ENCODE data around the gene MBD5.

MBD5 gene

DNA sequence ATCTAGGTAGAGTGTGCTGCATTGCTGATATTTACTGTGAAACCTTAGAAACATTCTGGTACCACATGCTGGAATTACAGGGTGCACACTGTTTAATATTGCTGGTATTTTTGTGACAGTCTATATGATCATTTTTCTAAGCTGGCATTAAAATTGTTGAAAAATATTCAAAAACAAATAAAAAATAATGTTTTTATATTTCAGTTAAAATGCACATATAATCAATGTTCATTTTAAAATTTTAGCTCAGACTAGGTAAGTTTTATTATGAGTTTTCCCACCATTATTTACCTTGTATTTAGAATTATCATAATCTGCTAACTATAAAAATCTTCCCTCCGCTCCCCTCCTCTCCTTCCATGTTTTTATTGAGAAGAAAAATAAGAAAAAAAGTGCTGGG, 339.8 kb downstream of the MBD5 start:
- Histone ChIP-seq H3K4me3 (ENCODE audit: low read depth in 1 of 5, low read length in 5 of 5) (no peak overlapping the region), H3K36me3 (ENCODE audit: control insufficient read depth in 5 of 5, insufficient read depth in 5 of 5, low read length in 5 of 5) (no peaks in the 10 kb centered on the region), H3K27me3 (ENCODE audit: control insufficient read depth in 5 of 5, insufficient read depth in 4 of 5, low read length in 5 of 5) (no peaks in the 10 kb centered on the region), H3K9me3 (ENCODE audit: control insufficient read depth in 5 of 5, low read length in 5 of 5) (peaks cover 0 to 2% (median 0%) of the 10 kb centered on the region in 5 donors), H3K9ac (ENCODE audit: low read length in 5 of 5) (no peak overlapping the region), H3K4me1 (ENCODE audit: control insufficient read depth in 5 of 5, insufficient read depth in 5 of 5, low read length in 5 of 5) (no peaks in the 10 kb centered on the region), H3K27ac (ENCODE audit: low read depth, low read length) (no peak overlapping the region)

DNA sequence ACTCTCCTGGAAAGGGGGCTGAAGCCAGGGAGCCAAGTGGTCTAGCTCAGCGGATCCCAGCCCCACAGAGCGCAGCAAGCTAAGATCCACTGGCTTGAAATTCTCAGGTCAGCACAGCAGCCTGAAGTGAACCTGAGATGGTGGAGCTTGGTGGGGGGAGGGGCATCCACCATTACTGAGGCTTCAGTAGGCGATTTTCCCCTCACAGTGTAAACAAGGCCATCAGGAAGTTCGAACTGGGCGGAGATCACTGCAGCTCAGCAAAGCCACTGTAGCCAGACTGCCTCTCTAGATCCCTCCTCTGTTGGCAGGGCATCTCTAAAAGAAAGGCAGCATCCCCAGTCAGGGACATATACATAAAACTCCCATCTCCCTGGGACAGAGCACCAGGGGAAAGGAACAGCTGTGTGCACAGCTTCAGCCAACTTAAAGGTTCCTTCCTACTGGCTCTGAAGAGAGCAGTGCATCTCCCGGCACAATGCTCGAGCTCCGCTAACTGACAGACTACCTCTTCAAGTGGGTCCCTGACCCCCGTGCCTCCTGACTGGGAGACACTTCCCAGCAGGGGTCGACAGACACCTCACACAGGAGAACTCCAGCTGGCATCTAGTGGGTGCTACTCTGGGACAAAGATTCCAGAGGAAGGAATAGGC, 341.4 kb downstream of the MBD5 start:
- H3K27me3 ChIP-seq (ENCODE audit: control insufficient read depth in 5 of 5, insufficient read depth in 4 of 5, low read length in 5 of 5), result no peaks in the 10 kb centered on the region
- no peak overlapping the region for H3K27ac ChIP-seq (ENCODE audit: low read depth, low read length)
- no peaks in the 10 kb centered on the region for H3K9me3 ChIP-seq (ENCODE audit: control insufficient read depth in 5 of 5, low read length in 5 of 5)
- no peak overlapping the region for H3K9ac ChIP-seq (ENCODE audit: low read length in 5 of 5)
- H3K4me1 ChIP-seq (ENCODE audit: control insufficient read depth in 5 of 5, insufficient read depth in 5 of 5, low read length in 5 of 5), result no peaks in the 10 kb centered on the region
- no peaks in the 10 kb centered on the region for H3K36me3 ChIP-seq (ENCODE audit: control insufficient read depth in 5 of 5, insufficient read depth in 5 of 5, low read length in 5 of 5)
- no peak overlapping the region for H3K4me3 ChIP-seq (ENCODE audit: low read depth in 1 of 5, low read length in 5 of 5)

DNA sequence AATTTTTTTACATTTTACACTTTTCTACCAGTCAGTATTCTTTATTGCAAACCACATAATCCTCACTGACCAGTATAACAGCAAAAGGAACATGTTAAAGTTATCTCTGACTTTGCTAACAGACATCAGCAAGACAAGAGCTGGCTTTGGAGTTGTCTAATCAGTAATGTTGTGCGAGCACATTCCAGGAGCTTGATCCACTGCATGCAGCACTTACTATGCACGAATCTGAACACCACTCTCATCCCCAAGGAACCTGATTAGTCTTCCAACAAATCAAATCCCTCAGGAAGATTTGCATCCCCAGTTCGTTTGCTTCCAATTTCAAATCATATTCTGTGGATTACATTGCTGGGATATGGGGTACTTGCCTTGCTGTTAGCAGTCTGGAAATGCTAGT, 354.3 kb downstream of the MBD5 start:
- Histone ChIP-seq H3K9ac (ENCODE audit: low read length in 5 of 5) (no peak overlapping the region), H3K4me3 (ENCODE audit: low read depth in 1 of 5, low read length in 5 of 5) (no peak overlapping the region), H3K36me3 (ENCODE audit: control insufficient read depth in 5 of 5, insufficient read depth in 5 of 5, low read length in 5 of 5) (peaks cover 0 to 3% (median 0%) of the 10 kb centered on the region in 5 donors), H3K27ac (ENCODE audit: low read depth, low read length) (no peak overlapping the region), H3K9me3 (ENCODE audit: control insufficient read depth in 5 of 5, low read length in 5 of 5) (no peaks in the 10 kb centered on the region), H3K27me3 (ENCODE audit: control insufficient read depth in 5 of 5, insufficient read depth in 4 of 5, low read length in 5 of 5) (no peaks in the 10 kb centered on the region), H3K4me1 (ENCODE audit: control insufficient read depth in 5 of 5, insufficient read depth in 5 of 5, low read length in 5 of 5) (no peaks in the 10 kb centered on the region)

DNA sequence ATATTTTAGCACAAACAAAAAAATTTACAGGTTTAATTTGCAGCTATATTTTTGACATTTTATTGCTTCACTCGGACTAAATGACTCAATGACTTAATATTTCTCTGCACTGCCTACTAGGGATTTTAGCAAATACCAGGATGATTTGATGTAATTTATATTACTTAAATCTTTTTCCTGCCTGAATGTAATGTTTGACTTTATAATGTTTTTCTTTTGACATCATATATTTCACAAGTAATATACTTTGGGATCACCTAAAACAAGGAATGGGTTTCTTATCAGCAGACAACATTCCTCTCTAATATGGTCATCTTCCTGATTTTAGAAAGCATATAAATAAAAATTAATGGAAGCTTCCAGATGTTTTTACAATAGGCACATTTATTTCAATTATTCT, 370.4 kb downstream of the MBD5 start:
- no peak overlapping the region for H3K27ac ChIP-seq (ENCODE audit: low read depth, low read length)
- H3K36me3 ChIP-seq (ENCODE audit: control insufficient read depth in 5 of 5, insufficient read depth in 5 of 5, low read length in 5 of 5), result peaks cover 0 to 4% (median 0%) of the 10 kb centered on the region in 5 donors
- H3K4me3 ChIP-seq (ENCODE audit: low read depth in 1 of 5, low read length in 5 of 5), result no peak overlapping the region
- no peaks in the 10 kb centered on the region for H3K4me1 ChIP-seq (ENCODE audit: control insufficient read depth in 5 of 5, insufficient read depth in 5 of 5, low read length in 5 of 5)
- no peak overlapping the region for H3K9ac ChIP-seq (ENCODE audit: low read length in 5 of 5)
- peaks cover 0 to 5% (median 0%) of the 10 kb centered on the region in 5 donors for H3K9me3 ChIP-seq (ENCODE audit: control insufficient read depth in 5 of 5, low read length in 5 of 5)
- H3K27me3 ChIP-seq (ENCODE audit: control insufficient read depth in 5 of 5, insufficient read depth in 4 of 5, low read length in 5 of 5), result no peaks in the 10 kb centered on the region

DNA sequence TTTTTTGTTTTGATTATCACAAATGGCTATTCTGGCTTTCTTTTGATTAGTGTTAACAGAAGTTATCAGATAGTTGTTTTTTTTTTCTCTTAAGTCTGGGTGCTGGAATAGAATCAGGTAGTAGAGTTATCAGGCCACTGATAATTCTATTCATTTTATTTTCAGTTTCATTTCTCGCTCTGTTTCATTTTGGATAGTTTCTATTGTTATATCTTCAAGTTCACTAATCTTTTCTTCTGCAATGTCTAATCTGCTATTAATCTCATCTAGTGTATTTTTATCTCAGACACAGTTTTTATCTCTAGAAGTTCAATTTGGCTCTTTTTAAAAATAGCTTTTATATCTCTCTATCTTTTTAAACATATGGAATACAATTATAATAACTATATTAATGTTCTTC, 381.9 kb downstream of the MBD5 start:
- no peaks in the 10 kb centered on the region for H3K9me3 ChIP-seq (ENCODE audit: control insufficient read depth in 5 of 5, low read length in 5 of 5)
- peaks cover 0 to 3% (median 0%) of the 10 kb centered on the region in 5 donors for H3K36me3 ChIP-seq (ENCODE audit: control insufficient read depth in 5 of 5, insufficient read depth in 5 of 5, low read length in 5 of 5)
- H3K27ac ChIP-seq (ENCODE audit: low read depth, low read length), result no peak overlapping the region
- no peaks in the 10 kb centered on the region for H3K27me3 ChIP-seq (ENCODE audit: control insufficient read depth in 5 of 5, insufficient read depth in 4 of 5, low read length in 5 of 5)
- no peak overlapping the region for H3K4me3 ChIP-seq (ENCODE audit: low read depth in 1 of 5, low read length in 5 of 5)
- peaks cover 0 to 3% (median 0%) of the 10 kb centered on the region in 5 donors for H3K4me1 ChIP-seq (ENCODE audit: control insufficient read depth in 5 of 5, insufficient read depth in 5 of 5, low read length in 5 of 5)
- no peak overlapping the region for H3K9ac ChIP-seq (ENCODE audit: low read length in 5 of 5)

DNA sequence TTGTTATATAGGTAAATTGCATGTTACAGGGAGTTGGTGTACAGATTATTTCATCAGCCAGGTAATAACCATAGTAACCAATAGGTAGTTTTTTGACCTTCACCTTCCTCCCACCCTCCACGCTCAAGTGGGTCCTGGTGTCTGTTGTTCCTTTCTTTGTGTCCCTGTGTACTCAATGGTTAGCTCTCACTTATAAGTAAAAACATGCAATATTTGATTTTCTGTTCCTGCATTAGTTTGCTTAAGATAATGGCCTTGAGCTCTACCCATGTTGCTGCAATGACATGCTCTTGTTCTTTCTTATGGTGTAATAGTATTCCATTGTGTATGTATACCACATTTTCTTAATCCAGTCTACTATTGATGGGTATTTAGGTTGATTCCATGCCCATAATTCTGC, 390.0 kb downstream of the MBD5 start:
- H3K9me3 ChIP-seq (ENCODE audit: control insufficient read depth in 5 of 5, low read length in 5 of 5), result peaks cover 6 to 23% (median 19%) of the 10 kb centered on the region in 5 donors
- peaks cover 0 to 3% (median 0%) of the 10 kb centered on the region in 5 donors for H3K36me3 ChIP-seq (ENCODE audit: control insufficient read depth in 5 of 5, insufficient read depth in 5 of 5, low read length in 5 of 5)
- no peak overlapping the region for H3K9ac ChIP-seq (ENCODE audit: low read length in 5 of 5)
- H3K4me3 ChIP-seq (ENCODE audit: low read depth in 1 of 5, low read length in 5 of 5), result no peak overlapping the region
- no peaks in the 10 kb centered on the region for H3K4me1 ChIP-seq (ENCODE audit: control insufficient read depth in 5 of 5, insufficient read depth in 5 of 5, low read length in 5 of 5)
- no peak overlapping the region for H3K27ac ChIP-seq (ENCODE audit: low read depth, low read length)
- no peaks in the 10 kb centered on the region for H3K27me3 ChIP-seq (ENCODE audit: control insufficient read depth in 5 of 5, insufficient read depth in 4 of 5, low read length in 5 of 5)

DNA sequence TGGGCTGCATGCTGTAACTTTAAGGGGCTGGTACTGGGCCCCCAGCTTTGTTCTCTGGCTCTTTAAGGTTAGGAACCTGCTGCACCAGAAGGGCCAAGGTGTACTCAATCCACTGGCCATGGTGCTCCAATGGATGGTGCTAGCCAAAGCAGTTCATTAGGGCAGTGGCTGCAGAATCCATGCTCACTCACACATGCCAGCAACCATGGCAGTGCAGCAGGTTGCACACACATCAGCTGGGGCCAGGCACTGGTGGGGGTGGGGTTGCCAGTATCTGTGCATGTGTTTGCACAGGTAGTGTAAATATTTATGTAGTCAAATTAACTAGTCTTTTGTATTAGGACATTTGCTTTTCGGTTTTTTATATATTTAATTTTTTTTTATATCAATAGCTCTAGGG, 395.4 kb downstream of the MBD5 start:
- Histone ChIP-seq H3K27ac (ENCODE audit: low read depth, low read length) (no peak overlapping the region), H3K36me3 (ENCODE audit: control insufficient read depth in 5 of 5, insufficient read depth in 5 of 5, low read length in 5 of 5) (no peaks in the 10 kb centered on the region), H3K27me3 (ENCODE audit: control insufficient read depth in 5 of 5, insufficient read depth in 4 of 5, low read length in 5 of 5) (no peaks in the 10 kb centered on the region), H3K4me3 (ENCODE audit: low read depth in 1 of 5, low read length in 5 of 5) (no peak overlapping the region), H3K9ac (ENCODE audit: low read length in 5 of 5) (no peak overlapping the region), H3K4me1 (ENCODE audit: control insufficient read depth in 5 of 5, insufficient read depth in 5 of 5, low read length in 5 of 5) (no peaks in the 10 kb centered on the region), H3K9me3 (ENCODE audit: control insufficient read depth in 5 of 5, low read length in 5 of 5) (peaks cover 6 to 28% (median 21%) of the 10 kb centered on the region in 5 donors)

DNA sequence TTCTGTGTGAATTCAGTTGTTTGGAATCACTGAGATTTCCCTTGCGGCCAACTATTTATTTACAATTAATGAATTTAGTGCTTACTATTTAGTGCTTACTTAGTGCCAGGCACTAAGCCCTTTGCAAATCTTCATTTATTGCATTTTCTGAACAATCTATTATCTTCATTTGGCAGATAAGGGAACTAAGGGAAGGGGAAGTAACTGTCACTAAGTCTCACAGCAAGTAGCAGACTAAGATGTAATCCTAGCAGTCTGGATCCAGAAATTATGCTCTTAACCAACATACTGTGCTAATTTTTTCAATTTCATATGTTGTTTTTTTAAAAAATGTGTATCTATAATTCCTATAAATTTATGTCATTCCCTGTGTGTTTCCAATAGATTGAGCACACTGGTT, 409.2 kb downstream of the MBD5 start:
- no peaks in the 10 kb centered on the region for H3K4me1 ChIP-seq (ENCODE audit: control insufficient read depth in 5 of 5, insufficient read depth in 5 of 5, low read length in 5 of 5)
- no peak overlapping the region for H3K9ac ChIP-seq (ENCODE audit: low read length in 5 of 5)
- no peaks in the 10 kb centered on the region for H3K27me3 ChIP-seq (ENCODE audit: control insufficient read depth in 5 of 5, insufficient read depth in 4 of 5, low read length in 5 of 5)
- no peak overlapping the region for H3K4me3 ChIP-seq (ENCODE audit: low read depth in 1 of 5, low read length in 5 of 5)
- no peak overlapping the region for H3K27ac ChIP-seq (ENCODE audit: low read depth, low read length)
- H3K36me3 ChIP-seq (ENCODE audit: control insufficient read depth in 5 of 5, insufficient read depth in 5 of 5, low read length in 5 of 5), result no peaks in the 10 kb centered on the region
- no peaks in the 10 kb centered on the region for H3K9me3 ChIP-seq (ENCODE audit: control insufficient read depth in 5 of 5, low read length in 5 of 5)

DNA sequence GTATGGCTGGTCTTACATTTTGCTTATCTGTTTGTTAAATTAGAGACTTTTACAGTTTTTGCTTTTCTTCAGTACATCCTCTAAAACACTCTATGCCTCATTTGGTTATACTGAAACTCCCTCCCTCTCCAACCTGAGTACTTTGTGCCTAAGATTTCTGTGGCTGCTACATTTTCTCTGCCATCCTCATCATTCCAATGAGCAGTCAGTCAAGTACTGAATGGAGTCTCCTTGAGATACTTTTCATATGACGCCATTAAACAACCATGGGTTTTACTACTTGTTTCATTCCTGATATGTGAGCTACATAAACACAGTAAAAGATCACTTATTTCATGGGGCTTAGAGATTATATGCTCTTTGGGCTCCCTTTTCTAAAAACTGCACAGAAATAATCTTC, 427.0 kb downstream of the MBD5 start:
- H3K27ac ChIP-seq (ENCODE audit: low read depth, low read length), result no peak overlapping the region
- H3K9ac ChIP-seq (ENCODE audit: low read length in 5 of 5), result no peak overlapping the region
- H3K9me3 ChIP-seq (ENCODE audit: control insufficient read depth in 5 of 5, low read length in 5 of 5), result no peaks in the 10 kb centered on the region
- H3K4me1 ChIP-seq (ENCODE audit: control insufficient read depth in 5 of 5, insufficient read depth in 5 of 5, low read length in 5 of 5), result no peaks in the 10 kb centered on the region
- no peak overlapping the region for H3K4me3 ChIP-seq (ENCODE audit: low read depth in 1 of 5, low read length in 5 of 5)
- H3K36me3 ChIP-seq (ENCODE audit: control insufficient read depth in 5 of 5, insufficient read depth in 5 of 5, low read length in 5 of 5), result no peaks in the 10 kb centered on the region
- H3K27me3 ChIP-seq (ENCODE audit: control insufficient read depth in 5 of 5, insufficient read depth in 4 of 5, low read length in 5 of 5), result no peaks in the 10 kb centered on the region

DNA sequence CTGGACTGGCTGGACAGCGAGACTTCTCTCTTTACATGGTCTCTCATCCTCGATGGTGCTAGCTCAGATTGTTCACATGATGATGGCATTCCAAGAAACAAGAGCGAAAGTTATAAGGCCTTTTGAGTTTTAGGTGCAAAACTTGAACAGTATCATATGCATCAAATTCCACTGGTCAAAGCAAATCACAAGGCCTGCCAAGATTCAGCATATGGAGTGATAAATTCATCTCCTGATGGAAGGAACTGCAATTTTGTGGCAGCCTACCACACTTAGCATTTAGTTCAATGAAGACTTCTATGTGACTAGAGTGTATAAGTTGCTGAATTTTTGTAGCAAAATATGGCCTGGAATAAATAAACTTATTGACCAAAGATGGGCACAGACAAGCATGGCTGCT, 429.6 kb downstream of the MBD5 start:
- H3K27me3 ChIP-seq (ENCODE audit: control insufficient read depth in 5 of 5, insufficient read depth in 4 of 5, low read length in 5 of 5), result no peaks in the 10 kb centered on the region
- no peak overlapping the region for H3K27ac ChIP-seq (ENCODE audit: low read depth, low read length)
- no peaks in the 10 kb centered on the region for H3K4me1 ChIP-seq (ENCODE audit: control insufficient read depth in 5 of 5, insufficient read depth in 5 of 5, low read length in 5 of 5)
- H3K9ac ChIP-seq (ENCODE audit: low read length in 5 of 5), result no peak overlapping the region
- H3K36me3 ChIP-seq (ENCODE audit: control insufficient read depth in 5 of 5, insufficient read depth in 5 of 5, low read length in 5 of 5), result no peaks in the 10 kb centered on the region
- no peaks in the 10 kb centered on the region for H3K9me3 ChIP-seq (ENCODE audit: control insufficient read depth in 5 of 5, low read length in 5 of 5)
- no peak overlapping the region for H3K4me3 ChIP-seq (ENCODE audit: low read depth in 1 of 5, low read length in 5 of 5)

Data from subcutaneous abdominal adipose tissue (tissue), 5 donors.